Measurements from ENCODE around the gene YRDC. TPM values are rescaled to one million over a fixed set of nuclear protein-coding genes. Genes with fewer than 3 reads are reported as not detected.

Gene YRDC
- total and polyA plus RNA-seq, 2 donors (not counting 3 experiments of a cell fraction or from before 2014, with no cell fraction given): 19.2 to 20.5 TPM

- intact Hi-C loops (cut with micrococcal nuclease) (no loop called here), dilution Hi-C loops (cut with MboI; ENCODE audit: extremely low pct_ligation_motif_present, low sequenced_read_pairs) (no loop called here)
- no TSS peak for BruUV-seq (replicated peaks)
- no peak overlapping the region for H2AFZ ChIP-seq (ENCODE audit: low read depth, low read length)
- H3K4me1 ChIP-seq (ENCODE audit: control insufficient read depth, extremely low read depth, insufficient read depth, low read length): no peaks in the 10 kb centered on the region
- H3K4me3 ChIP-seq (replicated peaks in 1 of 3; ENCODE audit: insufficient read depth in 1 of 3, low read depth in 1 of 3, low read length in 3 of 3): no peak overlapping the region
- H4K20me1 ChIP-seq (replicated peaks; ENCODE audit: control insufficient read depth, extremely low read depth, insufficient read depth, low read length): no peaks in the 10 kb centered on the region
- DNase-seq (ENCODE audit: low read depth, low spot score): no peak
- H3K4me2 ChIP-seq (ENCODE audit: insufficient read depth, low read length): no peak overlapping the region
- no peak overlapping the region for H3K27ac ChIP-seq (ENCODE audit: insufficient read depth, low read depth, low read length)
- ChIA-PET CTCF (interaction anchor here (0.9 to 1.9 kb wide), 2 partner anchors 8 to 34 kb away, joined by 3 to 6 read pairs; partner anchors contain the start of gene MTF1), POLR2A (no interaction called here)
- TF ChIP-seq MYC (IDR thresholded peaks at IDR 0.05; ENCODE audit: low read depth, low read length) (no peak), GATA2 (IDR thresholded peaks at IDR 0.05; ENCODE audit: insufficient read depth, insufficient read length, low read depth, low read length) (no peak), POLR2AphosphoS5 (IDR thresholded peaks at IDR 0.05; ENCODE audit: insufficient read depth, low read depth, low read length) (no peak), MAX (IDR thresholded peaks at IDR 0.05; ENCODE audit: insufficient read depth, insufficient read length) (no peak), POLR2A (IDR thresholded peaks at IDR 0.05; ENCODE audit: low read depth, low read length) (no peak), FOS (IDR thresholded peaks at IDR 0.05; ENCODE audit: borderline replicate concordance, insufficient read depth, low read length) (no peak), EZH2 (IDR thresholded peaks at IDR 0.05; ENCODE audit: borderline replicate concordance, low read depth, low read length, severe bottlenecking) (no peak), CTCF (IDR thresholded peaks at IDR 0.05; ENCODE audit: extremely low read depth in 1 of 2, insufficient read depth in 1 of 2, low read depth in 1 of 2, low read length in 2 of 2) (no peak), JUN (IDR thresholded peaks at IDR 0.05; ENCODE audit: borderline replicate concordance, insufficient read depth, insufficient read length, low read depth) (no peak)
- H3K9me1 ChIP-seq (replicated peaks; ENCODE audit: control insufficient read depth, extremely low read depth, insufficient read depth, low read length): no peaks in the 10 kb centered on the region
- H3K79me2 ChIP-seq (ENCODE audit: control insufficient read depth, insufficient read depth, low read length): no peaks in the 10 kb centered on the region
- peaks cover 7 to 16% of the 10 kb centered on the region in 2 experiments for H3K36me3 ChIP-seq (ENCODE audit: control insufficient read depth in 2 of 2, extremely low read depth in 1 of 2, insufficient read depth in 2 of 2, low read length in 2 of 2)
- H3K27me3 ChIP-seq (ENCODE audit: control insufficient read depth in 2 of 2, insufficient read depth in 2 of 2, low read length in 2 of 2): no peaks in the 10 kb centered on the region
- no peak overlapping the region for H3K9ac ChIP-seq (replicated peaks; ENCODE audit: extremely low read depth, insufficient read depth, low read length)
- FAIRE-seq: no peak
- no peaks in the 10 kb centered on the region for H3K9me3 ChIP-seq (replicated peaks; ENCODE audit: control insufficient read depth, insufficient read depth, low read length)
These were observed 17.5 kb upstream of the YRDC start for GRCh38 chr1:37825506-37825905.

All from endothelial cell of umbilical vein (primary cell).